ENCODE results near the gene PARM1.

Gene PARM1

DNA sequence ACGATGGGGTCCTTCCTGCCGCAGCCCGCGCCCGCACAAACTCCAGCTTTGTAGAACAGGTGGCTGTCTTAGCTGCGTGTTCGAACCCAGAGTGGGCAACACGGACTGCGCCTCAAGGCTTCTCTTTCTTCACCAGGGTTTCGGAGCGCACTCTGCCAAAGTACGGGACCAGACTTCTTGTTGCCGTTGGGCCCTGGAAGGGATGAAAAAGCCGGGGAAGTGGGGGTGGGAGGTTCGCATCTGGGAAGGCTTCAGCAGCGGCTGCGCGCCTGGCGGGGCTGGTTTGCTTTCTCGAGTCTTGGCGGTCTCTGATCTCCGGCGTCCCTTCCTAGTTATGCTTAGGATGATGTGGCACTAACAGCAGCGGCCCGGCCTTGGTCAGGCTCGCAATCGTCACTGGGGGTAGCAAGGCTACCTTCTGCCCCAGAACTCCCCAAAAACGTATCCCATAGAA, 673 bp downstream of the PARM1 start:
- CTCF ChIA-PET = interaction anchor here (0.9 to 1.8 kb wide), 10 partner anchors 10 to 557 kb away, joined by 3 to 8 read pairs (median 4); no protein-coding TSS in a partner anchor
- TF ChIP-seq, protein P1, sequence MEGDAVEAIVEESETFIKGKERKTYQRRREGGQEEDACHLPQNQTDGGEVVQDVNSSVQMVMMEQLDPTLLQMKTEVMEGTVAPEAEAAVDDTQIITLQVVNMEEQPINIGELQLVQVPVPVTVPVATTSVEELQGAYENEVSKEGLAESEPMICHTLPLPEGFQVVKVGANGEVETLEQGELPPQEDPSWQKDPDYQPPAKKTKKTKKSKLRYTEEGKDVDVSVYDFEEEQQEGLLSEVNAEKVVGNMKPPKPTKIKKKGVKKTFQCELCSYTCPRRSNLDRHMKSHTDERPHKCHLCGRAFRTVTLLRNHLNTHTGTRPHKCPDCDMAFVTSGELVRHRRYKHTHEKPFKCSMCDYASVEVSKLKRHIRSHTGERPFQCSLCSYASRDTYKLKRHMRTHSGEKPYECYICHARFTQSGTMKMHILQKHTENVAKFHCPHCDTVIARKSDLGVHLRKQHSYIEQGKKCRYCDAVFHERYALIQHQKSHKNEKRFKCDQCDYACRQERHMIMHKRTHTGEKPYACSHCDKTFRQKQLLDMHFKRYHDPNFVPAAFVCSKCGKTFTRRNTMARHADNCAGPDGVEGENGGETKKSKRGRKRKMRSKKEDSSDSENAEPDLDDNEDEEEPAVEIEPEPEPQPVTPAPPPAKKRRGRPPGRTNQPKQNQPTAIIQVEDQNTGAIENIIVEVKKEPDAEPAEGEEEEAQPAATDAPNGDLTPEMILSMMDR (IDR thresholded peaks at IDR 0.05; ENCODE audit: control extremely low read depth, extremely low read depth, low read depth, missing control alignments) = no peak
- POLR2A ChIA-PET = no interaction called here
- peak; percentile 25 for DNase-seq (ENCODE audit: extremely low spot score)

DNA sequence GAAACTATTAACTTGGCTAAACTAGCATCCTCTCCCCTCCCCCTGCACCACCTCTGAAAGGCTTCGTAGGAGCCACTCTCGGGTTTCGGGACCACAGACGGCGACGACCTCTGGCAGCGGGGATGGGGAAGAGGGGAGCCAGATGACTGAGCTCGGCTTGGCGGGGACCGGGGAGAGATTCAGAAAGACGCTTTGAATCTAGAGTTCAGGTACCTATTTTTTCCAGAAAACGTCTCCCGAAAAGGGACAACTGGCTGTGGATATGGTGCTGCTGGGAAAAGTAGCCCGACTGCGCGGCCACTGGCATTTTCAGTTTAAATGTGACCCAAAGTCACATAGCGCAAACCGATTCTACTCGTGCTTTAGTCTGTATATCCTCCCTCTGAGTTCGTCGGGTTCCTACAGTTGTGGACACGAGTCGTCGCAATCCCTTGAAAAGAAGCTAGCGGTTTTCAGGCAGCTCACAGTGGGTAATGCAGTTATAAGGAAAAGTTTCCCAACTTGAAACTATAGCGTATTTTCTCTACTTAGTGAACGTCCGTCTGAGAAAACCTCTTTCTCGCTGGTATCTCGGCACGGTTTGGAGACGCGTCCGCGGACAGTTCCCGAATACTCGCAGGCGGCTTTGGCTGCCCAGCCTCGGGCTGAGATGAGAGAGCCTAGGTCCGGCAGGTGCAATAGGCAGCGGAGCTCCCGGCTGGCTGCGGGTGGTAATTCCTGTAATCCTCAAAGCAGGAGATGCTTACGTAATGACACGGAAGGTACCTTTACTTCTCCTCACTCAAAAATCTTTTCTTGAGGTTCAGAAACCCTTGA, 1.3 kb downstream of the PARM1 start:
- TF ChIP-seq, protein P1 (IDR thresholded peaks at IDR 0.05; ENCODE audit: control extremely low read depth, extremely low read depth, low read depth, missing control alignments) = no peak
- DNase-seq (ENCODE audit: extremely low spot score) = peak; percentile 29
- ChIA-PET POLR2A (no interaction called here), CTCF (interaction anchor here (0.6 to 1.8 kb wide), 7 partner anchors 9 to 69 kb away, joined by 3 to 8 read pairs (median 4); no protein-coding TSS in a partner anchor)

DNA sequence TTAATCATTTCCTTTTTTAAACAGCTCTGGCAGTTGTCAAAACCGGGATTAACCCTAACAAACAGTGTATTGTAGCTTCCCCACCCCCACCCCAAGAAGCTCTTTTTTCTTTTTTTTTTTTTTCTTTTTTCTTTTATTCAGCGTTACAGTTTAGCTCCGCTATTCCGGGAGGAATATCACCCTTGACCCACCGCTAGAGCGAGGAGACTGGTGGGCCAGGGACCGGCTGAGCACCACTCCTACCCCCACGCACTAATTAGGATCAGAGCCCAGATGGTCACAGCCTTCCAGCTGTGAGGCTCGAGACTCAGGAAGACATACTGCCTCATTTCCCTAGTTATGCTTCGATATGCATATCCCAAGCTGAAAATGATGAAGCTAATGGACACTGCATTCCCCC, 2.0 kb downstream of the PARM1 start:
- DNase-seq (ENCODE audit: extremely low spot score) = no peak
- ChIA-PET POLR2A (no interaction called here), CTCF (interaction anchor here (0.6 to 1.8 kb wide), 5 partner anchors 8 to 62 kb away, joined by 3 to 8 read pairs (median 3); no protein-coding TSS in a partner anchor)
- TF ChIP-seq, protein P1 (IDR thresholded peaks at IDR 0.05; ENCODE audit: control extremely low read depth, extremely low read depth, low read depth, missing control alignments) = no peak

GRCh38 chr4:74941123-74941522, 8.2 kb downstream of the PARM1 start:
- DNase-seq (ENCODE audit: extremely low spot score) = no peak
- TF ChIP-seq, protein P1 (IDR thresholded peaks at IDR 0.05; ENCODE audit: control extremely low read depth, extremely low read depth, low read depth, missing control alignments) = no peak
- ChIA-PET CTCF (no interaction called here), POLR2A (no interaction called here)

GRCh38 chr4:74942251-74942917, 9.5 kb downstream of the PARM1 start:
- CTCF ChIA-PET = interaction anchor here (1.1 to 1.8 kb wide), 3 partner anchors 8 to 28 kb away, joined by 4 to 8 read pairs (median 8); no protein-coding TSS in a partner anchor
- TF ChIP-seq, protein P1 (IDR thresholded peaks at IDR 0.05; ENCODE audit: control extremely low read depth, extremely low read depth, low read depth, missing control alignments) = no peak
- POLR2A ChIA-PET = no interaction called here
- DNase-seq (ENCODE audit: extremely low spot score) = no peak

- TF ChIP-seq, protein P1 (IDR thresholded peaks at IDR 0.05; ENCODE audit: control extremely low read depth, extremely low read depth, low read depth, missing control alignments) = no peak
- DNase-seq (ENCODE audit: extremely low spot score) = no peak
- CTCF ChIA-PET = interaction anchor here (1.1 to 2.1 kb wide), 5 partner anchors 8 to 69 kb away, joined by 4 to 9 read pairs (median 8); no protein-coding TSS in a partner anchor
Measured at GRCh38 chr4:74942918-74943253, 10.0 kb downstream of the PARM1 start.

More at GRCh38 chr4:74942918-74943253, 10.0 kb downstream of the PARM1 start:
- POLR2A ChIA-PET = no interaction called here
